ENCODE results near the gene TUBB6. TPM values are rescaled to one million over a fixed set of nuclear protein-coding genes. Genes with fewer than 3 reads are reported as not detected.

The TUBB6 gene
- total RNA-seq, 1 experiment from 2014 or later = 125 TPM

DNA sequence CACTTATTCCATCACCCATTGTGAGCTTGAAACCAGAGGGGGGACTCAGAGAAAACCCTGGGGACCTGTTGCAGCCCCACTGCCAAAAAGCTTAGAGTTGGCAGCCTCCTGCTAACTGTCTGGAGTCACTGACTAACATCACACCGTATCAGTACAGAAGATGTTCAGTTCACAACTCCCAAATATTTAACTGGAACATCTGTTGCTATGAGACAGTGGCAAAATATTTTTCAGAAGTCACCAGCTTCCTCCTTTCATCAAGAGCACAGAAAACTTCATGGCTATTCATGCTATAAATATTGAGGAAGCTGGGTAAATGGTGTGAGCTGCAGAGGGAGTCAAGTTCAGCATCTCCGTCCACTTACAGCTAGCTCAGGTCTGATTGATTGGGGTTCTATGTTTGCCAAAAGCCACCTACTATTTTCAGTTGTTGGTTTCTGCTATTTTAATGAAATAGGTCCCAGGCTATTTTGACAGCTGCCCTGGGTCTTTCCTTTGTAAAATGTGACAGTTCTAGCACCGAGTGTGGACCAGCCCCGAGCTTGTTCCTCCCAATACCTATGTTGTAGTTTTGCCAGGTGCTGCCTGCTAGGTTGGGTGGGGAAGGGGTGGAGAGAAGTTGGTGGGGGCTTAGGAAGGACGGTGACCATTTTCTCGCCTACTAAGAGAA lies 9.8 kb downstream of the TUBB6 start:
- Histone ChIP-seq H3K36me3 (ENCODE audit: control insufficient read depth, insufficient read depth, low read length) (peaks cover 35% of the 10 kb centered on the region), H3K27me3 (ENCODE audit: control insufficient read depth, insufficient read depth, low read length) (no peaks in the 10 kb centered on the region), H3K4me1 (ENCODE audit: control insufficient read depth, insufficient read depth, low read length) (peaks cover 4% of the 10 kb centered on the region; the same call in 1 of the 2 replicates), H3K9me3 (ENCODE audit: control insufficient read depth, insufficient read depth, low read depth, low read length) (no peaks in the 10 kb centered on the region), H3K27ac (ENCODE audit: low read length) (no peak overlapping the region), H3K4me3 (ENCODE audit: low read depth in 2 of 2, low read length in 2 of 2) (no peak overlapping the region)
- in situ Hi-C loops (cut with HindIII; ENCODE audit: low pct_unique_long_range_greater_than_20kb, low sequenced_read_pairs) = no loop called here
- no peak for ATAC-seq
- ChIA-PET POLR2A (no interaction called here), CTCF (no interaction called here)
- TF ChIP-seq, protein P1, sequence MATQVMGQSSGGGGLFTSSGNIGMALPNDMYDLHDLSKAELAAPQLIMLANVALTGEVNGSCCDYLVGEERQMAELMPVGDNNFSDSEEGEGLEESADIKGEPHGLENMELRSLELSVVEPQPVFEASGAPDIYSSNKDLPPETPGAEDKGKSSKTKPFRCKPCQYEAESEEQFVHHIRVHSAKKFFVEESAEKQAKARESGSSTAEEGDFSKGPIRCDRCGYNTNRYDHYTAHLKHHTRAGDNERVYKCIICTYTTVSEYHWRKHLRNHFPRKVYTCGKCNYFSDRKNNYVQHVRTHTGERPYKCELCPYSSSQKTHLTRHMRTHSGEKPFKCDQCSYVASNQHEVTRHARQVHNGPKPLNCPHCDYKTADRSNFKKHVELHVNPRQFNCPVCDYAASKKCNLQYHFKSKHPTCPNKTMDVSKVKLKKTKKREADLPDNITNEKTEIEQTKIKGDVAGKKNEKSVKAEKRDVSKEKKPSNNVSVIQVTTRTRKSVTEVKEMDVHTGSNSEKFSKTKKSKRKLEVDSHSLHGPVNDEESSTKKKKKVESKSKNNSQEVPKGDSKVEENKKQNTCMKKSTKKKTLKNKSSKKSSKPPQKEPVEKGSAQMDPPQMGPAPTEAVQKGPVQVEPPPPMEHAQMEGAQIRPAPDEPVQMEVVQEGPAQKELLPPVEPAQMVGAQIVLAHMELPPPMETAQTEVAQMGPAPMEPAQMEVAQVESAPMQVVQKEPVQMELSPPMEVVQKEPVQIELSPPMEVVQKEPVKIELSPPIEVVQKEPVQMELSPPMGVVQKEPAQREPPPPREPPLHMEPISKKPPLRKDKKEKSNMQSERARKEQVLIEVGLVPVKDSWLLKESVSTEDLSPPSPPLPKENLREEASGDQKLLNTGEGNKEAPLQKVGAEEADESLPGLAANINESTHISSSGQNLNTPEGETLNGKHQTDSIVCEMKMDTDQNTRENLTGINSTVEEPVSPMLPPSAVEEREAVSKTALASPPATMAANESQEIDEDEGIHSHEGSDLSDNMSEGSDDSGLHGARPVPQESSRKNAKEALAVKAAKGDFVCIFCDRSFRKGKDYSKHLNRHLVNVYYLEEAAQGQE (IDR thresholded peaks at IDR 0.05; ENCODE audit: insufficient read depth in 1 of 2, low read depth in 2 of 2, low read length in 1 of 2) = no peak
- TF ChIP-seq, protein P2, sequence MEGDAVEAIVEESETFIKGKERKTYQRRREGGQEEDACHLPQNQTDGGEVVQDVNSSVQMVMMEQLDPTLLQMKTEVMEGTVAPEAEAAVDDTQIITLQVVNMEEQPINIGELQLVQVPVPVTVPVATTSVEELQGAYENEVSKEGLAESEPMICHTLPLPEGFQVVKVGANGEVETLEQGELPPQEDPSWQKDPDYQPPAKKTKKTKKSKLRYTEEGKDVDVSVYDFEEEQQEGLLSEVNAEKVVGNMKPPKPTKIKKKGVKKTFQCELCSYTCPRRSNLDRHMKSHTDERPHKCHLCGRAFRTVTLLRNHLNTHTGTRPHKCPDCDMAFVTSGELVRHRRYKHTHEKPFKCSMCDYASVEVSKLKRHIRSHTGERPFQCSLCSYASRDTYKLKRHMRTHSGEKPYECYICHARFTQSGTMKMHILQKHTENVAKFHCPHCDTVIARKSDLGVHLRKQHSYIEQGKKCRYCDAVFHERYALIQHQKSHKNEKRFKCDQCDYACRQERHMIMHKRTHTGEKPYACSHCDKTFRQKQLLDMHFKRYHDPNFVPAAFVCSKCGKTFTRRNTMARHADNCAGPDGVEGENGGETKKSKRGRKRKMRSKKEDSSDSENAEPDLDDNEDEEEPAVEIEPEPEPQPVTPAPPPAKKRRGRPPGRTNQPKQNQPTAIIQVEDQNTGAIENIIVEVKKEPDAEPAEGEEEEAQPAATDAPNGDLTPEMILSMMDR (IDR thresholded peaks at IDR 0.05) = no peak
- BruUV-seq (replicated peaks) = no TSS peak
- intact Hi-C loops (cut with micrococcal nuclease; ENCODE audit: unreplicated experiment) = no loop called here
- no peak for DNase-seq (ENCODE audit: low read depth, low spot score)

DNA sequence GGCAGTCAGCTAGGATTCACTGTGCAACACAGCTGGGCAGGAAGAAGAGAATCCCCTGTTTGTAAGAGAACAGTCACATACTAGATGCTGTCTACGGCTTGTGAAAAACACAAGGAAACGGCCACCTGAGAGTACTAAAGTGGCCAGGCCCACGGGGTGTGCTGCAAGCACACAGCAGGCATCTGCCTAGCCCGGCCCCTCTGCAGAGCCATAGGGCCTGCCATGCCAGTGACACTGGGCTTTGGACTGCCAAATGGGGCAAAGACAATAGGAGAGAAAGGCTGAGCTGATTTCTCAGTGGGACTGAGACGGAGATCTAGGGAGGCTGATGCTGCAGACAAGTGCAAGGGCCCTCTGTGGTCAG lies 10.3 kb downstream of the TUBB6 start:
- ATAC-seq (peak; percentile 55; the same call in 1 of the 2 replicates), DNase-seq (ENCODE audit: low read depth, low spot score) (no peak)
- Histone ChIP-seq H3K4me1 (ENCODE audit: control insufficient read depth, insufficient read depth, low read length) (peaks cover 4% of the 10 kb centered on the region; the same call in 1 of the 2 replicates), H3K27me3 (ENCODE audit: control insufficient read depth, insufficient read depth, low read length) (no peaks in the 10 kb centered on the region), H3K36me3 (ENCODE audit: control insufficient read depth, insufficient read depth, low read length) (peaks cover 36% of the 10 kb centered on the region), H3K27ac (ENCODE audit: low read length) (no peak overlapping the region), H3K9me3 (ENCODE audit: control insufficient read depth, insufficient read depth, low read depth, low read length) (no peaks in the 10 kb centered on the region), H3K4me3 (ENCODE audit: low read depth in 2 of 2, low read length in 2 of 2) (no peak overlapping the region)
- BruUV-seq (replicated peaks) = no TSS peak
- TF ChIP-seq POLR2AphosphoS5 (IDR thresholded peaks at IDR 0.05; ENCODE audit: low read depth, low read length) (no peak), TCF7L2 (IDR thresholded peaks at IDR 0.05; ENCODE audit: low read depth, low read length) (no peak), SIN3A (IDR thresholded peaks at IDR 0.05; ENCODE audit: borderline replicate concordance, insufficient read depth, low read depth, low read length) (no peak)
- TF ChIP-seq, protein P2 (IDR thresholded peaks at IDR 0.05) = no peak
- TF ChIP-seq, protein P1 (IDR thresholded peaks at IDR 0.05; ENCODE audit: insufficient read depth in 1 of 2, low read depth in 2 of 2, low read length in 1 of 2) = no peak
- in situ Hi-C loops (cut with HindIII; ENCODE audit: low pct_unique_long_range_greater_than_20kb, low sequenced_read_pairs) (no loop called here), intact Hi-C loops (cut with micrococcal nuclease; ENCODE audit: unreplicated experiment) (no loop called here)
- CTCF ChIA-PET = no interaction called here
- POLR2A ChIA-PET = no interaction called here

All from Panc1 (cell line).